H1 (cell line): ENCODE results near the gene COPS6. TPM values are rescaled to one million over a fixed set of nuclear protein-coding genes. Genes with fewer than 3 reads are reported as not detected.

Experiments
- CTCF ChIA-PET: fragments of 300-600 bp; sonication (Branson Sonifier 250); formaldehyde crosslinking; loops from one replicate; lab custom pipeline; 2021; ENCODE audit not compliant: partially characterized antibody; lab: Charles Lee
- POLR2A ChIA-PET: fragments of 300-600 bp; sonication (Branson Sonifier 250); formaldehyde crosslinking; loops from one replicate; lab custom pipeline; 2021; ENCODE audit warnings: inconsistent platforms; ENCODE audit not compliant: partially characterized antibody; lab: Charles Lee
- DNase-seq, 2 experiments: peaks; one replicate each; pipeline versions ENCODE4 v3.0.0 to v3.0.0-alpha.2; 2010 to 2022; ENCODE audit warnings: low spot score in 2 of 2, low read depth in 1 of 2, mixed read lengths in 1 of 2
- FAIRE-seq: peaks from 2 replicates; lab custom pipeline; 2011; peaks lifted over from hg19 to GRCh38; lab: Jason Lieb, UNC
- H2AFZ ChIP-seq: 2 replicates; pipeline ENCODE4 v1.8.1; 2012; ENCODE audit warnings: low read length, inconsistent platforms
- H2AK5ac ChIP-seq: 2 replicates; pipeline ENCODE4 v1.6.1; 2013; ENCODE audit warnings: low read depth, low read length
- H2BK120ac ChIP-seq: replicated peaks from 2 replicates; pipeline ENCODE3; 2013; ENCODE audit warnings: low read depth, low read length, inconsistent platforms
- H2BK12ac ChIP-seq: 2 replicates; pipeline ENCODE4 v1.6.1; 2013; ENCODE audit warnings: low read depth, low read length
- H2BK15ac ChIP-seq: 2 replicates; pipeline ENCODE4 v1.6.1; 2013; ENCODE audit warnings: low read length
- H2BK20ac ChIP-seq: 2 replicates; pipeline ENCODE4 v1.6.1; 2013; ENCODE audit warnings: low read length
- H2BK5ac ChIP-seq: 2 replicates; pipeline ENCODE4 v1.6.1; 2013; ENCODE audit warnings: low read depth, low read length
- H3K14ac ChIP-seq: 2 replicates; pipeline ENCODE4 v1.6.1; 2013; ENCODE audit warnings: inconsistent platforms; ENCODE audit not compliant: insufficient read length
- H3K18ac ChIP-seq: 2 replicates; pipeline ENCODE4 v1.6.1; 2013; ENCODE audit warnings: low read length; ENCODE audit errors: extremely low read depth
- H3K23ac ChIP-seq: 2 replicates; pipeline ENCODE4 v1.6.1; 2013; ENCODE audit warnings: inconsistent platforms; ENCODE audit not compliant: insufficient read length
- H3K23me2 ChIP-seq: 2 replicates; pipeline ENCODE4 v1.6.1; 2013; ENCODE audit warnings: low read depth, low read length
- H3K27ac ChIP-seq: 2 replicates; pipeline ENCODE4 v1.6.1; 2011; ENCODE audit warnings: low read depth, low read length, inconsistent platforms
- H3K27me3 ChIP-seq, 4 experiments: replicated peaks in 1 of 4; 1 replicate in 1 of 4; 2 replicates in 3 of 4; pipeline versions ENCODE4 v1.6.1 to v1.8.1; 2011 to 2013; ENCODE audit warnings: low read length in 3 of 4, mild to moderate bottlenecking in 3 of 4, inconsistent platforms in 2 of 4, mixed read lengths in 2 of 4, moderate library complexity in 1 of 4; ENCODE audit not compliant: control insufficient read depth in 3 of 4, insufficient read depth in 3 of 4; ENCODE audit errors: extremely low read depth in 1 of 4
- H3K36me3 ChIP-seq, 4 experiments: 2 replicates each; pipeline versions ENCODE4 v1.6.1 to v1.8.1; 2011 to 2013; ENCODE audit warnings: mild to moderate bottlenecking in 4 of 4, low read length in 3 of 4, moderate library complexity in 2 of 4, control low read depth in 1 of 4, inconsistent platforms in 1 of 4; ENCODE audit not compliant: insufficient read depth in 4 of 4, control insufficient read depth in 2 of 4
- H3K4ac ChIP-seq: replicated peaks from 2 replicates; pipeline ENCODE3; 2013; ENCODE audit warnings: low read length, low read depth, mixed read lengths, inconsistent platforms; ENCODE audit not compliant: insufficient read length
- H3K4me1 ChIP-seq, 4 experiments: replicated peaks in 1 of 4; 1 replicate in 1 of 4; 2 replicates in 3 of 4; pipeline versions ENCODE4 v1.6.1 to v1.8.1; 2011 to 2013; ENCODE audit warnings: low read length in 3 of 4, inconsistent platforms in 2 of 4, mixed read lengths in 1 of 4; ENCODE audit not compliant: insufficient read depth in 4 of 4, control insufficient read depth in 3 of 4
- H3K4me2 ChIP-seq, 2 experiments: 2 replicates each; pipeline versions ENCODE4 v1.6.1 to v1.8.1; 2011 to 2013; ENCODE audit warnings: low read depth in 2 of 2, low read length in 2 of 2, control low read depth in 1 of 2, inconsistent platforms in 1 of 2, mild to moderate bottlenecking in 1 of 2; ENCODE audit not compliant: insufficient read depth in 1 of 2
- H3K4me3 ChIP-seq, 4 experiments: fragments of 200-600, 300-600 bp in 1 of 4; sonication (generic), shearing (Covaris generic), sonication (Bioruptor Twin) in 1 of 4; 2 replicates each; pipeline versions ENCODE4 v1.5.1 to v1.8.1; 2011 to 2016; ENCODE audit warnings: low read length in 4 of 4, low read depth in 3 of 4, control low read depth in 2 of 4, inconsistent platforms in 2 of 4, mild to moderate bottlenecking in 2 of 4, mixed read lengths in 1 of 4, moderate library complexity in 1 of 4; ENCODE audit not compliant: insufficient read depth in 2 of 4; ENCODE audit errors: extremely low read depth in 1 of 4
- H3K56ac ChIP-seq: replicated peaks from 2 replicates; pipeline ENCODE3; 2013; ENCODE audit warnings: low read depth, mild to moderate bottlenecking, mixed read lengths, low read length, inconsistent platforms; ENCODE audit not compliant: insufficient read length
- H3K79me1 ChIP-seq: 2 replicates; pipeline ENCODE4 v1.6.1; 2013; ENCODE audit warnings: low read depth, low read length, control low read depth
- H3K79me2 ChIP-seq, 2 experiments: 2 replicates each; pipeline versions ENCODE4 v1.6.1 to v1.8.1; 2012 to 2013; ENCODE audit warnings: low read length in 2 of 2, mild to moderate bottlenecking in 2 of 2, inconsistent platforms in 1 of 2; ENCODE audit not compliant: insufficient read depth in 2 of 2, control insufficient read depth in 1 of 2
- H3K9ac ChIP-seq, 4 experiments: replicated peaks in 1 of 4; 1 replicate in 1 of 4; 2 replicates in 3 of 4; pipeline versions ENCODE4 v1.6.1 to v1.8.1; 2011 to 2013; ENCODE audit warnings: low read depth in 3 of 4, low read length in 3 of 4, control low read depth in 2 of 4, mild to moderate bottlenecking in 2 of 4, moderate library complexity in 2 of 4, inconsistent platforms in 1 of 4; ENCODE audit errors: extremely low read depth in 1 of 4
- H3K9me3 ChIP-seq, 2 experiments: 2 replicates each; pipeline versions ENCODE4 v1.6.1 to v1.8.1; 2012 to 2013; ENCODE audit warnings: mild to moderate bottlenecking in 2 of 2, moderate library complexity in 2 of 2, control low read depth in 1 of 2, inconsistent platforms in 1 of 2, low read depth in 1 of 2, low read length in 1 of 2, mixed read lengths in 1 of 2; ENCODE audit not compliant: insufficient read depth in 2 of 2
- H4K20me1 ChIP-seq, 2 experiments: replicated peaks in 1 of 2; 2 replicates each; pipeline versions ENCODE3 to v1.8.1; 2011 to 2013; ENCODE audit warnings: inconsistent platforms in 2 of 2, low read length in 2 of 2, mild to moderate bottlenecking in 1 of 2; ENCODE audit not compliant: insufficient read depth in 2 of 2, control insufficient read depth in 1 of 2
- H4K5ac ChIP-seq: 2 replicates; pipeline ENCODE4 v1.6.1; 2013; ENCODE audit warnings: low read length, low read depth, mixed read lengths, inconsistent platforms; ENCODE audit not compliant: insufficient read length
- H4K8ac ChIP-seq: 2 replicates; pipeline ENCODE4 v1.8.0; 2013; ENCODE audit warnings: mild to moderate bottlenecking, moderate library complexity, low read length, inconsistent platforms; ENCODE audit not compliant: insufficient read depth; ENCODE audit errors: extremely low read depth
- H4K91ac ChIP-seq: replicated peaks from 2 replicates; pipeline ENCODE3; 2013; ENCODE audit warnings: low read length, mixed read lengths, inconsistent platforms; ENCODE audit not compliant: insufficient read length
- BCL11A ChIP-seq, 2 experiments: IDR thresholded peaks; one replicate each; pipeline ENCODE4 v1.6.1; 2011; ENCODE audit warnings: low read depth in 2 of 2, low read length in 2 of 2, mild to moderate bottlenecking in 2 of 2
- JUN ChIP-seq: IDR thresholded peaks from 2 replicates; pipeline ENCODE4 v1.6.1; 2011; ENCODE audit warnings: low read depth, mild to moderate bottlenecking, improper control_type of control experiment, low read length
- MAFK ChIP-seq: IDR thresholded peaks from 2 replicates; pipeline ENCODE4 v1.6.1; 2012; ENCODE audit warnings: low read depth, mild to moderate bottlenecking, improper control_type of control experiment, low read length
- RFX5 ChIP-seq: IDR thresholded peaks from 2 replicates; pipeline ENCODE4 v1.6.1; 2011; ENCODE audit warnings: low read depth, low read length, improper control_type of control experiment, borderline replicate concordance
- RXRA ChIP-seq: IDR thresholded peaks from 2 replicates; pipeline ENCODE4 v1.6.1; 2011; ENCODE audit warnings: low read depth, mild to moderate bottlenecking, low read length, moderate library complexity; ENCODE audit not compliant: insufficient read depth
- SAP30 ChIP-seq: fragments of 300-600 bp; sonication (generic); IDR thresholded peaks from 2 replicates; pipeline ENCODE4 v1.7.1; 2012; ENCODE audit warnings: low read length, moderate library complexity, mild to moderate bottlenecking, inconsistent platforms; ENCODE audit not compliant: insufficient read depth, insufficient replicate concordance
- SP1 ChIP-seq: IDR thresholded peaks from 2 replicates; pipeline ENCODE4 v1.6.1; 2011; ENCODE audit warnings: low read depth, low read length
- SP2 ChIP-seq: IDR thresholded peaks from 2 replicates; pipeline ENCODE4 v1.6.1; 2012; ENCODE audit warnings: mild to moderate bottlenecking, low read length, inconsistent platforms
- SRF ChIP-seq: IDR thresholded peaks from 2 replicates; pipeline ENCODE4 v1.6.1; 2011; ENCODE audit warnings: mild to moderate bottlenecking, low read depth, low read length, moderate library complexity
- SUZ12 ChIP-seq: fragments of 200-600 bp; sonication (generic); IDR thresholded peaks from 2 replicates; pipeline ENCODE4 v1.6.1; 2012; ENCODE audit warnings: mild to moderate bottlenecking, inconsistent platforms, low read length, moderate library complexity, mixed read lengths
- YY1 ChIP-seq: IDR thresholded peaks from 2 replicates; pipeline ENCODE4 v1.6.1; 2011; ENCODE audit warnings: low read depth, mild to moderate bottlenecking, low read length
- WGBS, 2 experiments: shearing (Covaris generic) in 1 of 2; methylation state at CpG; one replicate each; pipeline versions ENCODE4 v1.1.6 to v1.1.7; 2013 to 2015; ENCODE audit warnings: low lambda C conversion rate in 2 of 2, mixed read lengths in 2 of 2, inconsistent platforms in 1 of 2, low coverage in 1 of 2, missing lambda C conversion rate in 1 of 2; ENCODE audit not compliant: insufficient replicate concordance in 2 of 2, insufficient coverage in 1 of 2, insufficient read length in 1 of 2; ENCODE audit errors: extremely low coverage in 1 of 2, missing lambda C conversion rate in 1 of 2; 5-methylcytosine and 5-hydroxymethylcytosine counted together
- polyA plus RNA-seq, 7 experiments: library from polyadenylated mRNA; depleted of rRNA in 3 of 7; stranded (reverse) in 5 of 7; unstranded in 2 of 7; fragments of >200 nt in 5 of 7; fragments of 200-250 nt in 2 of 7; gene quantifications; 1 replicate in 5 of 7; 2 replicates in 1 of 7; 4 replicates in 1 of 7; pipeline versions ENCODE4 v1.2.1 to v1.2.3, GENCODE V29; 2011 to 2013; ENCODE audit warnings: missing spikeins in 2 of 7, mixed read lengths in 2 of 7
- total RNA-seq: library from RNA; stranded (reverse); fragmentation: NEBNext Ultra II Directional; extraction: Animal tissue kit (Norgen Biotek cat#: 25700); gene quantifications from 2 replicates; pipeline ENCODE4 v1.2.1, GENCODE V29; 2021
- TF ChIP-seq, protein P1 (sequence below): IDR thresholded peaks from 2 replicates; pipeline ENCODE4 v1.6.1; 2012; ENCODE audit warnings: low read length, inconsistent platforms

COPS6 gene
- total and polyA plus RNA-seq, 2 of the 8 experiments (the other 6 are each of a cell fraction or from before 2014, with no cell fraction given), result 127 to 225 TPM

DNA sequence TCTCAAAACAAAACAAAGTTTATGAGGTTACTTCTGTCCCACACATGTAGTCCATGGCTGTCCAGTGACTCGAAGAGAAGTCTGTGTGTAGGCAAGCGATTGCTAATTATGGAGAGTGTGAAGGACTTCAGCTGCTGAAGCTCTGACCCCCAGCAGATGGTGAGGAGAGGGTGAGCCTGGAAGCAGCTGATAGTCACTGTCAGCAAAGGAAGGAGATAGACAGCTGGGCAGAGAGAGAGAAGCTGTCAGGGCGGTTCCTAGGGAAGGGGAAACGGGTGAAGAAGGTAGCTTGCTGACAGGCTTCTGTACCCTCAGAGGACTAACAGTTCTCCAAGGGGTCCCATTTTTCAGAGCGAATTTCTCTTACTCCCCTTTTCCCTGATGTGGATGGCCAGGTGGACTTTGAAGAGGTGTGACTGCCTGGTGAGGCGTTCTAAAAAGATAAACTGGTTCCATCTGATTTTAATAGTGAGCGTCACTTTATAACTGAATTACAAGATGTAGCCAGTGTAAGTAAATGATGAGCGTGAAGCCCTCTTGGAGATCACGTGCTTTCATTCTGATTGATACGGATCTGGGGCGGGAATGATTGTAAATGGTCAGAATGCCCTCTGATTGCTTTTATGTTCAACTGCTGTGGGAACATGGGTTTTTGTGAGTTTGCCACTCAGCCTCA, 27.1 kb upstream of the COPS6 start:
- H3K4ac ChIP-seq, result no peak overlapping the region
- no peak overlapping the region for H2BK5ac ChIP-seq
- WGBS, 2 experiments, result 89% methylated on average over 11 of the region's 11 CpGs; no CpG with 5 or more reads in 1 of the 2 experiments
- no peak overlapping the region for H2BK12ac ChIP-seq
- H3K4me2 ChIP-seq, result no peak overlapping the region
- H3K23me2 ChIP-seq, result no peaks in the 10 kb centered on the region
- H3K4me3 ChIP-seq, result no peak overlapping the region
- no peak overlapping the region for H2BK15ac ChIP-seq
- no peaks in the 10 kb centered on the region for H3K27me3 ChIP-seq
- ChIA-PET CTCF (interaction anchor here (0.7 to 1.7 kb wide), 4 partner anchors 9 to 72 kb away, joined by 3 to 7 read pairs (median 4); no protein-coding TSS in a partner anchor), POLR2A (interaction anchor here (0.6 to 18.6 kb wide), 6 partner anchors 10 to 115 kb away, joined by 3 to 294 read pairs (median 4); partner anchors contain the start of gene ZNF3)
- H4K20me1 ChIP-seq, result peaks cover 0 to 2% of the 10 kb centered on the region in 2 experiments
- FAIRE-seq, result no peak
- H4K91ac ChIP-seq, result no peak overlapping the region
- no peak overlapping the region for H2AFZ ChIP-seq
- H3K27ac ChIP-seq, result no peak overlapping the region
- H3K36me3 ChIP-seq, result peaks cover 22 to 62% (median 46%) of the 10 kb centered on the region in 4 experiments
- no peak overlapping the region for H3K56ac ChIP-seq
- no peak overlapping the region for H3K23ac ChIP-seq
- H4K5ac ChIP-seq, result no peak overlapping the region
- no peak overlapping the region for H2BK120ac ChIP-seq
- H3K9me3 ChIP-seq, result no peaks in the 10 kb centered on the region
- H3K79me2 ChIP-seq, result no peaks in the 10 kb centered on the region; a peak in 1 of 4 replicates
- no peak overlapping the region for H3K9ac ChIP-seq
- no peak overlapping the region for H2BK20ac ChIP-seq
- no peak overlapping the region for H4K8ac ChIP-seq
- no peak overlapping the region for H3K14ac ChIP-seq
- no peaks in the 10 kb centered on the region for H3K4me1 ChIP-seq
- no peak overlapping the region for H2AK5ac ChIP-seq
- H3K18ac ChIP-seq, result no peak overlapping the region
- no peaks in the 10 kb centered on the region for H3K79me1 ChIP-seq
- DNase-seq, result no peak
- TF ChIP-seq JUN (no peak), SRF (no peak), RFX5 (no peak), MAFK (no peak), SUZ12 (no peak), SP1 (no peak), SAP30 (no peak), BCL11A (IDR thresholded peaks at IDR 0.05; ENCODE audit: low read depth in 2 of 2, low read length in 2 of 2) (no peak), RXRA (no peak), SP2 (no peak), YY1 (no peak)
- TF ChIP-seq, protein P1, sequence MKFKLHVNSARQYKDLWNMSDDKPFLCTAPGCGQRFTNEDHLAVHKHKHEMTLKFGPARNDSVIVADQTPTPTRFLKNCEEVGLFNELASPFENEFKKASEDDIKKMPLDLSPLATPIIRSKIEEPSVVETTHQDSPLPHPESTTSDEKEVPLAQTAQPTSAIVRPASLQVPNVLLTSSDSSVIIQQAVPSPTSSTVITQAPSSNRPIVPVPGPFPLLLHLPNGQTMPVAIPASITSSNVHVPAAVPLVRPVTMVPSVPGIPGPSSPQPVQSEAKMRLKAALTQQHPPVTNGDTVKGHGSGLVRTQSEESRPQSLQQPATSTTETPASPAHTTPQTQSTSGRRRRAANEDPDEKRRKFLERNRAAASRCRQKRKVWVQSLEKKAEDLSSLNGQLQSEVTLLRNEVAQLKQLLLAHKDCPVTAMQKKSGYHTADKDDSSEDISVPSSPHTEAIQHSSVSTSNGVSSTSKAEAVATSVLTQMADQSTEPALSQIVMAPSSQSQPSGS, result no peak
